ENCODE measurements around the gene BANF2. TPM values are rescaled to one million over a fixed set of nuclear protein-coding genes. Genes with fewer than 3 reads are reported as not detected.
A peak's percentile ranks its signal among the peaks of the same experiment; 100 is the strongest.

BANF2 gene
- total and polyA plus RNA-seq, 2 of the 13 experiments (the other 11 are each of a cell fraction or from before 2014, with no cell fraction given): 0.35 TPM; not detected in 1

DNA sequence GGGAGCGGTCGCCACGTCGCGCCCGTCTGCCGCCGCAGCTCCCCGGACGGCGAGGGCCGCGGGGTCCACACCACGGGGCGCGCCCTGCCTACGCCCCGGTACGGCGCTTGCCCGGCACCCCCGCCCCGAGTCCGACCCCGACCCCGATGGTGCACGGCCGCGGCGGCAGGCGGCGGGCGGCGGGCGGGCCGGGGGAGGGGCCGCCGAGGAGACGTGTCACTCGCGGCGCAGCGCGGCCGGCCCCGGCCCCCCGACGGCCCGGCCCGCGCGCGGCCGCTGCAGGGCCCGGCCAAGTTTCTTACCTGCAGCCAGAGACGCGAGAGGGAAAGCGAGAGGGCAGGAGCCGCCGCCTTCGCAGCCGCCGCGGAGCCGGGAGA is 18.1 kb upstream of the BANF2 start (continued):
- TF ChIP-seq ZNF597 (CRISPR knock-in tag; IDR thresholded peaks at IDR 0.05) (no peak), JARID2 (CRISPR knock-in tag; IDR thresholded peaks at IDR 0.05; ENCODE audit: insufficient replicate concordance) (no peak), KMT2B (CRISPR knock-in tag; IDR thresholded peaks at IDR 0.05) (no peak), SSRP1 (CRISPR knock-in tag; IDR thresholded peaks at IDR 0.05) (no peak), SP1 (IDR thresholded peaks at IDR 0.05) (no peak), SP1 (CRISPR knock-in tag; IDR thresholded peaks at IDR 0.05) (no peak), RXRA (CRISPR knock-in tag; IDR thresholded peaks at IDR 0.05) (no peak), ZMYM3 (CRISPR knock-in tag; IDR thresholded peaks at IDR 0.05) (no peak), ZNF724P (CRISPR knock-in tag; IDR thresholded peaks at IDR 0.05; ENCODE audit: borderline replicate concordance) (no peak), NAIF1 (CRISPR knock-in tag; IDR thresholded peaks at IDR 0.05; ENCODE audit: borderline replicate concordance) (no peak), HOMEZ (CRISPR knock-in tag; IDR thresholded peaks at IDR 0.05; ENCODE audit: low read depth) (no peak), SP5 (CRISPR knock-in tag; IDR thresholded peaks at IDR 0.05; ENCODE audit: borderline replicate concordance, low read depth) (no peak), ZNF138 (CRISPR knock-in tag; IDR thresholded peaks at IDR 0.05; ENCODE audit: low read depth) (no peak), NFE2L1 (CRISPR knock-in tag; IDR thresholded peaks at IDR 0.05; ENCODE audit: borderline replicate concordance) (no peak), ZNF282 (IDR thresholded peaks at IDR 0.05; ENCODE audit: partially characterized antibody) (no peak), IKZF4 (CRISPR knock-in tag; IDR thresholded peaks at IDR 0.05; ENCODE audit: borderline replicate concordance, low read depth, not compliant biosample characterization) (peak; percentile 21), ATF7 (IDR thresholded peaks at IDR 0.05) (no peak), ATF7 (CRISPR knock-in tag; IDR thresholded peaks at IDR 0.05) (no peak), CEBPB (IDR thresholded peaks at IDR 0.05; ENCODE audit: borderline replicate concordance, low read depth, low read length) (no peak), CENPBD1 (CRISPR knock-in tag; IDR thresholded peaks at IDR 0.05; ENCODE audit: borderline replicate concordance, low read depth) (no peak), ZNF607 (CRISPR knock-in tag; IDR thresholded peaks at IDR 0.05; ENCODE audit: borderline replicate concordance) (no peak), TEAD2 (CRISPR knock-in tag; IDR thresholded peaks at IDR 0.05) (no peak), MEIS2 (CRISPR knock-in tag; IDR thresholded peaks at IDR 0.05) (no peak), NFE2 (CRISPR knock-in tag; IDR thresholded peaks at IDR 0.05) (no peak), ZNF260 (CRISPR knock-in tag; IDR thresholded peaks at IDR 0.05; ENCODE audit: borderline replicate concordance, low read depth) (no peak)
- TF ChIP-seq, protein P1, sequence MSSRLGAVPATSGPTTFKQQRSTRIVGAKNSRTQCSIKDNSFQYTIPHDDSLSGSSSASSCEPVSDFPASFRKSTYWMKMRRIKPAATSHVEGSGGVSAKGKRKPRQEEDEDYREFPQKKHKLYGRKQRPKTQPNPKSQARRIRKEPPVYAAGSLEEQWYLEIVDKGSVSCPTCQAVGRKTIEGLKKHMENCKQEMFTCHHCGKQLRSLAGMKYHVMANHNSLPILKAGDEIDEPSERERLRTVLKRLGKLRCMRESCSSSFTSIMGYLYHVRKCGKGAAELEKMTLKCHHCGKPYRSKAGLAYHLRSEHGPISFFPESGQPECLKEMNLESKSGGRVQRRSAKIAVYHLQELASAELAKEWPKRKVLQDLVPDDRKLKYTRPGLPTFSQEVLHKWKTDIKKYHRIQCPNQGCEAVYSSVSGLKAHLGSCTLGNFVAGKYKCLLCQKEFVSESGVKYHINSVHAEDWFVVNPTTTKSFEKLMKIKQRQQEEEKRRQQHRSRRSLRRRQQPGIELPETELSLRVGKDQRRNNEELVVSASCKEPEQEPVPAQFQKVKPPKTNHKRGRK (CRISPR knock-in tag; IDR thresholded peaks at IDR 0.05): no peak
- TF ChIP-seq, protein P2, sequence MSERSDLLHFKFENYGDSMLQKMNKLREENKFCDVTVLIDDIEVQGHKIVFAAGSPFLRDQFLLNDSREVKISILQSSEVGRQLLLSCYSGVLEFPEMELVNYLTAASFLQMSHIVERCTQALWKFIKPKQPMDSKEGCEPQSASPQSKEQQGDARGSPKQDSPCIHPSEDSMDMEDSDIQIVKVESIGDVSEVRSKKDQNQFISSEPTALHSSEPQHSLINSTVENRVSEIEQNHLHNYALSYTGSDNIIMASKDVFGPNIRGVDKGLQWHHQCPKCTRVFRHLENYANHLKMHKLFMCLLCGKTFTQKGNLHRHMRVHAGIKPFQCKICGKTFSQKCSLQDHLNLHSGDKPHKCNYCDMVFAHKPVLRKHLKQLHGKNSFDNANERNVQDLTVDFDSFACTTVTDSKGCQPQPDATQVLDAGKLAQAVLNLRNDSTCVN (CRISPR knock-in tag; IDR thresholded peaks at IDR 0.05; ENCODE audit: borderline replicate concordance): no peak

Data from HepG2 (cell line).